Epithelial cell of proximal tubule (primary cell): ENCODE data around the gene BPIFB4. TPM values are rescaled to one million over a fixed set of nuclear protein-coding genes. Genes with fewer than 3 reads are reported as not detected.

Source experiments
- DNase-seq: peaks from one replicate; pipeline ENCODE4 v3.0.0-alpha.2; 2011; ENCODE audit warnings: low read depth
- H3K4me3 ChIP-seq: 2 replicates; pipeline ENCODE4 v1.5.1; 2011; ENCODE audit warnings: low read depth, mild to moderate bottlenecking, low read length
- CTCF ChIP-seq: conservative IDR thresholded peaks from 2 replicates; pipeline ENCODE4 v1.5.1; 2012; ENCODE audit warnings: low read depth, mild to moderate bottlenecking, low read length
- total RNA-seq: library from RNA; depleted of rRNA; stranded (reverse); fragments of >200 nt; gene quantifications from 2 replicates; pipeline ENCODE4 v1.2.3, GENCODE V29; 2015

Gene BPIFB4
- total RNA-seq, 1 donor from 2014 or later = not detected

DNA sequence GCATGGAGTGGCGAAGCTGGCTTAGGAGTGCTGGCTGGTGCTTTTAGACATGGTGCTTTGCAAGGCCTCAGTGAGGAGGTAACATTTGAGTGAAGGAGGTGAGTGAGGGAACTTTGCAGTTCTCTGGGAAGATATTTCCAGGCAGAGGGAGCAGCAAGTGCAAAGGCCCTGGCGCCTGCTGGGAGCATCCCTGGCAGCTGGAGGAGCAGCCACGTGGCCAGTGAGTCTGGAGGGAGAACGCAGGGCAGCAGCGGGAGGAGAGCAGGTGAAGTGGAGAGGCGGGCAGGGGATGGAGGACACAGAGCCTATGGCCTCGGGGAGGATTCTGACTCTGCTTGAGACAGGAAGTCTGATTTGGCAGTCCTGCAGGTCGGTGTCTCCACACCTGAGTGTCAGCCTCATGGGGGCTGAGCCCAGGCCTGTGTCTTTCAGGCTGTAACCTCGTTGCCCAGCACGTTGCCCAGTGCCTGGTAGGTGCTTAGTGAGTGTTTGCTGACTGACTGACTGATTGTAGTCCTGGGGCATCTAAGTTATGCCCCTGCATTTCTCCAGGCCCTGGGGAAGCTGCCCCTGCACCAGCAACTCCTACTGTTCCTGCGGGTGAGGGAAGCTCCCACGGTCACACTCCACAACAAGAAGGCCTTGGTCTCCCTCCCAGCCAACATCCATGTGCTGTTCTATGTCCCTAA, 11.0 kb upstream of the BPIFB4 start:
- TF ChIP-seq CTCF = no peak
- no peak for DNase-seq
- no peak overlapping the region for H3K4me3 ChIP-seq

- H3K4me3 ChIP-seq = no peak overlapping the region
- TF ChIP-seq CTCF = no peak
- no peak for DNase-seq
Observed at GRCh38 chr20:33069673-33070072, 9.8 kb upstream of the BPIFB4 start.

DNA sequence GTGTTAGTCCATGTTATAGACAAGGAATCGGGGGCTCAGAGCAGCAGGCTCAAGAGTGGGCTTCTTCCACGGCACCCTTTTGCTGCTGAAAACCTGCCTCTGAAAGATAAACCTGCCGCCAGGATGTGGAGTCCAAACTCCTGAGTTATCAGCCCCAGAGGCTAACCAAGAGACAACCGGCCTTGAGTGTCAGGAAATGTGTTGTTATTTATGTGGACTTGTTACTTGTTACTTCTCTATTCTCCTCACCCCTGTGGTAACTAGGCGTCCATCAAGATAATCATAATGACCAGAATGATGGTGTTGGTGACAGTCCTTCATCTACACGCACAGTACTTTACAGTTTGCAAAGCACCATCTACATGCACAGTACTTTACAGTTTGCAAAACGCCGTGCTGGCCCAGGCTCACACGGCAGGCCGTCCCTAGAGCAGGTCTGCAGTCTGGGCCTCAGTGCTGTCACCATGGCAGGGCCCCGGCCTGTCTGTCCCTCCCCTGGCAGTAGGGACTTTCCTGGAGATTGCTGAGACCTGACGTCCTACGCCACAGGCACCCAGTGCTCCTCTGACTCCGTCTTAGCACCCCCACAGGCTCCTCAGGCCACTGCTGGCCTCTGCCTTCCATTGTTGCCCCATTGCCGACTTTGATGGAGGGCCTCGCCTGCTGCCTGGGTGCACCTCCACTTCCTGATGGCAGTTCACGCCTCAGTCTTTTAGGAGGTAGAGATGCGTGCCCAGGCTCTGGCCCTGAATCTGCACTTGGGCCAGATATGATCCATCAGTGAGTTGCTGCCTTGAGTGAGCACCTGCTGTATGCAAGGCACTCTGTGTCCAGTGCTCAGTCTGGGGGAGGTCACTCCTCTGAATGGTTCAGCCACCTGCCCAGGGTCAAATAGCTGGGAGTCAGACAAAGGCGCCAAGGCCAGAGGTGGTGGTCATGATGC, 9.1 kb upstream of the BPIFB4 start:
- TF ChIP-seq CTCF = no peak
- no peak for DNase-seq
- H3K4me3 ChIP-seq = no peak overlapping the region

DNA sequence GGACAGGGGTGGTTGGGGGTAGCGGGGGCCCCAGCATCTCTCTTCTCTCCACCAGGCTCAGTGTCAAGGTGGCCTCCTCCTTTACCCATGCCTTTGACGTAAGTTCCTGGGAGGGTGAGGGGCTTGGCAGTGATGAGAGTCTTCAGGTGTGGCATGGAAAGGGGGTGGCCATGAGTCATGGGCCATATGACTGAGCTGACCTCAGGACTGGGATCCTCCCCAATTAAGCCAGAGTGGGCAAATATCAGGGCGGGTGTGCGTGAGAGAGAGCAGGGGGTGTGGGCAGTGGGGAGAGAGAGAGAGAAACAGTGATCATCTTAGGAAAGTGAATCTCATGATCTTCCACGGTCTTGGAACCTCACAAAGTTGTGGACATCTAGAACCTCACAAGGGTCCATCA, 8.2 kb upstream of the BPIFB4 start:
- no peak for TF ChIP-seq CTCF
- no peak for DNase-seq
- H3K4me3 ChIP-seq = no peak overlapping the region

GRCh38 chr20:33072362-33072761, 7.1 kb upstream of the BPIFB4 start:
- no peak overlapping the region for H3K4me3 ChIP-seq
- TF ChIP-seq CTCF = no peak
- no peak for DNase-seq

DNA sequence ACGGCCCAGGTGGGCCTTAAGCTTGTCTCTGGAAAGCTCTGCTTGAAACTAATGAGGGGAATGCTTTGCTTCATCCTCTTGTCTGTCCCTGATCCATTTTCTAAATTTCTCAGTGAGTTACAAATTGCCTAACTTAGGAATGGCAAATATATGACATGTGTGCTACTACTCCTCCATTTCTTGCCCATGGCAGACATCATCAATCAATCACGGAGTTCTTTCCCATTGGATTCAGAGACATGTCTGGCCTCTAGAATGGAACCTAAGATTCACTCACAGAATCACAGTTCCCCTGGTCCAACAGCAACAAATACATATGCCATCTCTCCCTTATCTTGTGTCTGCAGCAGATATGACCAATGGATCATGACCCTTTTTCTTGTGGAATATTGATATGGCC, 6.6 kb upstream of the BPIFB4 start:
- DNase-seq = no peak
- TF ChIP-seq CTCF = no peak
- H3K4me3 ChIP-seq = no peak overlapping the region
